Rectal smooth muscle tissue (tissue), 1 donor: ENCODE results near the gene NIPAL3.
"Not testable (repeated sequence)": the region's sequence is repeated elsewhere in the genome, so short reads cannot be mapped to it uniquely, and the experiment has no call there.

ENCODE experiments used
- H3K27ac ChIP-seq: one replicate; pipeline ENCODE4 v1.7.0; 2013; ENCODE audit warnings: low read depth, low read length, inconsistent platforms
- H3K27me3 ChIP-seq: one replicate; pipeline ENCODE4 v1.7.0; 2013; ENCODE audit warnings: low read length; ENCODE audit not compliant: control insufficient read depth, insufficient read depth
- H3K36me3 ChIP-seq: one replicate; pipeline ENCODE4 v1.7.0; 2013; ENCODE audit warnings: low read length; ENCODE audit not compliant: control insufficient read depth, insufficient read depth
- H3K4me1 ChIP-seq: one replicate; pipeline ENCODE4 v1.7.0; 2013; ENCODE audit warnings: low read length; ENCODE audit not compliant: control insufficient read depth, insufficient read depth
- H3K4me3 ChIP-seq: one replicate; pipeline ENCODE4 v1.7.0; 2013; ENCODE audit warnings: low read length
- H3K9ac ChIP-seq: one replicate; pipeline ENCODE4 v1.7.0; 2013; ENCODE audit warnings: low read length

The NIPAL3 gene

GRCh38 chr1:24477309-24477708 is 61.7 kb downstream of the NIPAL3 start:
- Histone ChIP-seq H3K4me3 (no peak overlapping the region), H3K4me1 (no peaks in the 10 kb centered on the region), H3K36me3 (no peaks in the 10 kb centered on the region), H3K27ac (no peak overlapping the region), H3K9ac (no peak overlapping the region), H3K27me3 (no peaks in the 10 kb centered on the region)

- H3K27me3 ChIP-seq: no peaks in the 10 kb centered on the region
- no peak overlapping the region for H3K27ac ChIP-seq
Observed at GRCh38 chr1:24481101-24481500, 65.5 kb downstream of the NIPAL3 start.

GRCh38 chr1:24481843-24482610 is 66.4 kb downstream of the NIPAL3 start:
- no peaks in the 10 kb centered on the region for H3K27me3 ChIP-seq
- no peaks in the 10 kb centered on the region for H3K36me3 ChIP-seq
- H3K27ac ChIP-seq: no peak overlapping the region
- H3K9ac ChIP-seq: no peak overlapping the region
- H3K4me1 ChIP-seq: no peaks in the 10 kb centered on the region
- no peak overlapping the region for H3K4me3 ChIP-seq

More at GRCh38 chr1:24481101-24481500, 65.5 kb downstream of the NIPAL3 start:
- H3K9ac ChIP-seq: no peak overlapping the region
- H3K4me3 ChIP-seq: no peak overlapping the region
- H3K36me3 ChIP-seq: no peaks in the 10 kb centered on the region
- H3K4me1 ChIP-seq: no peaks in the 10 kb centered on the region

GRCh38 chr1:24483441-24483840 is 67.8 kb downstream of the NIPAL3 start:
- H3K36me3 ChIP-seq: no peaks in the 10 kb centered on the region
- no peaks in the 10 kb centered on the region for H3K27me3 ChIP-seq
- H3K4me3 ChIP-seq: no peak overlapping the region
- no peak overlapping the region for H3K27ac ChIP-seq
- H3K9ac ChIP-seq: no peak overlapping the region
- H3K4me1 ChIP-seq: no peaks in the 10 kb centered on the region

- Histone ChIP-seq H3K9ac (no peak overlapping the region), H3K27ac (no peak overlapping the region), H3K27me3 (no peaks in the 10 kb centered on the region), H3K36me3 (no peaks in the 10 kb centered on the region), H3K4me1 (no peaks in the 10 kb centered on the region), H3K4me3 (no peak overlapping the region)
Observed at GRCh38 chr1:24484199-24484598, 68.6 kb downstream of the NIPAL3 start.

- Histone ChIP-seq H3K27me3 (no peaks in the 10 kb centered on the region), H3K9ac (no peak overlapping the region), H3K36me3 (no peaks in the 10 kb centered on the region), H3K27ac (no peak overlapping the region), H3K4me3 (no peak overlapping the region), H3K4me1 (no peaks in the 10 kb centered on the region)
Observed at GRCh38 chr1:24486331-24487065, 70.9 kb downstream of the NIPAL3 start.

- H3K4me3 ChIP-seq: no peak overlapping the region
- no peaks in the 10 kb centered on the region for H3K4me1 ChIP-seq
- H3K27ac ChIP-seq: no peak overlapping the region
- no peak overlapping the region for H3K9ac ChIP-seq
- H3K27me3 ChIP-seq: no peaks in the 10 kb centered on the region
- no peaks in the 10 kb centered on the region for H3K36me3 ChIP-seq
Observed at GRCh38 chr1:24487455-24487854, 71.9 kb downstream of the NIPAL3 start.

- not testable (repeated sequence) for H3K9ac ChIP-seq, H3K4me1 ChIP-seq, H3K27ac ChIP-seq, H3K27me3 ChIP-seq, H3K4me3 ChIP-seq, H3K36me3 ChIP-seq
Observed at GRCh38 chr1:24488159-24488558, 72.6 kb downstream of the NIPAL3 start.

- Histone ChIP-seq H3K9ac (no peak overlapping the region), H3K27ac (no peak overlapping the region), H3K36me3 (no peaks in the 10 kb centered on the region), H3K4me3 (no peak overlapping the region), H3K27me3 (no peaks in the 10 kb centered on the region), H3K4me1 (no peaks in the 10 kb centered on the region)
Observed at GRCh38 chr1:24489674-24490073, 74.1 kb downstream of the NIPAL3 start.

- Histone ChIP-seq H3K4me3 (no peak overlapping the region), H3K36me3 (no peaks in the 10 kb centered on the region), H3K9ac (no peak overlapping the region), H3K4me1 (no peaks in the 10 kb centered on the region), H3K27ac (no peak overlapping the region), H3K27me3 (no peaks in the 10 kb centered on the region)
Observed at GRCh38 chr1:24490101-24490781, 74.6 kb downstream of the NIPAL3 start.

GRCh38 chr1:24491577-24492360 is 76.2 kb downstream of the NIPAL3 start:
- H3K36me3 ChIP-seq: no peaks in the 10 kb centered on the region
- no peak overlapping the region for H3K4me3 ChIP-seq
- H3K4me1 ChIP-seq: no peaks in the 10 kb centered on the region
- no peak overlapping the region for H3K9ac ChIP-seq
- H3K27ac ChIP-seq: no peak overlapping the region
- no peaks in the 10 kb centered on the region for H3K27me3 ChIP-seq

GRCh38 chr1:24492935-24493334 is 77.3 kb downstream of the NIPAL3 start:
- H3K4me1 ChIP-seq, H3K27me3 ChIP-seq, H3K36me3 ChIP-seq, H3K9ac ChIP-seq, H3K4me3 ChIP-seq, H3K27ac ChIP-seq: not testable (repeated sequence)
